Measurements from ENCODE around the gene TFF3.
"Not testable (repeated sequence)": the region's sequence is repeated elsewhere in the genome, so short reads cannot be mapped to it uniquely, and the experiment has no call there.

The TFF3 gene

DNA sequence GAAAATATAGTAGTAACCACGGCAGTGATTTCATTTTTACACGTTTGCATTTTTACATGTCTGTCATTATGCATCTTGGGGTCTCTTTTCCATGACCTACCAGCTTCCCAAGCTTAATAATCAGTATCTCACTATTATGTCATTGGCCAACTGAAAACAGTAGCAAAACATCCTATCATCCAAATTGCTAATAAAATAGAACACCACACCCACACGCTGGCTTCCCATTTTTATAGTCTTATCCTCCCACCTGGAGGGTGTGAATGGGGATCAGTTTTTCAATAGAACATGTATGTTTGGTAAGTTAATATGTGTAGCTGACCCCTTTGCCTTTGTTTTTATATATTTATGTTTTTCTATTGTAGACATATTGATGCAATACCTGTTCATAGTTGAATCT is 11.8 kb downstream of the TFF3 start:
- no peak for DNase-seq

DNA sequence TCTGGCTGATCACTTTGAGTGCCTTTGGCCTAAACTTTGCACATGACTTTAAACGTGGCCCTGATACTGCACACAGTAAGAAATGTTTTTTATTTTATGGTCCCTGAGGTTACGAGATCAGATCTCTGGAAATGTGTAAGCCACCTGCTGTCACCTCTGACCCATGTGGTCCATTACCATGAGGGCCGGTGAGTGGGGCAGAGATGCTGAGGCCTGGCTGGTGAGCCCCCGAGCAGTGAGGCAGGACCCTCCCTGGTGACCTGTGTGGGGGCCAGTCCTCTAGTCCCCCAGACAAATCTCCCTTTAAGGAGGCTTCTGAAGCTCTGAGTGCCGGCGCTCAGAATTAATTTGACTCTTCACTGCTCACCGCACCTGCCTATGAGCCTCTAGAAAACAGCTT is 12.4 kb downstream of the TFF3 start:
- no peak for DNase-seq

DNA sequence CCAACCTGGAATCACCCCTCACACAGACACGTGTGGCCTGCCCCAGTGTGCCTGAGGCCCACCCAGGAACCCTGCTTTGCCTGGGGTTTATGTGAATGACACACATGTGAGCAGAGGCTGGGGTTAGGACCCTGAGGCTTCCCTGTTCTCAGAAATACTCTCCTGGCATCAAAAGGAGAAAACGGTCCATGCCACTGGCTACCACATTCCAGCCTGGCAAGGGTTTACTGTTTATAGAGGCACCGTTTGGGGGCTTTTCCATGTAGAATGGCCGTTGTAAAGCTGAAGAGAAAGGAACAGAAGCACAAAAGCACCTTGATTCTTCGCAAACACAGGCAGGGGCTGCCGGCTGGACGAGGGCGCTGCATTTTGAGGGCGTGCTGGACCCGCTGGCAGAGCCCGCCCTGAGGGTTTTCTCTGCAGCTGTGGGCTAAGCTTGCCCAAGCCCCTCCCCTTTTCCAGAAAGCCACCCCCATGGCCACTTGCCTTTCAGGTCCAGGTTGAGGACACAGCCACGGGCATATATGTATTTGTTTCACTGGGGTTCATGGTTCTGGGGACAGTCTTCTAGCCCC is 13.0 kb downstream of the TFF3 start:
- no peak for DNase-seq

DNA sequence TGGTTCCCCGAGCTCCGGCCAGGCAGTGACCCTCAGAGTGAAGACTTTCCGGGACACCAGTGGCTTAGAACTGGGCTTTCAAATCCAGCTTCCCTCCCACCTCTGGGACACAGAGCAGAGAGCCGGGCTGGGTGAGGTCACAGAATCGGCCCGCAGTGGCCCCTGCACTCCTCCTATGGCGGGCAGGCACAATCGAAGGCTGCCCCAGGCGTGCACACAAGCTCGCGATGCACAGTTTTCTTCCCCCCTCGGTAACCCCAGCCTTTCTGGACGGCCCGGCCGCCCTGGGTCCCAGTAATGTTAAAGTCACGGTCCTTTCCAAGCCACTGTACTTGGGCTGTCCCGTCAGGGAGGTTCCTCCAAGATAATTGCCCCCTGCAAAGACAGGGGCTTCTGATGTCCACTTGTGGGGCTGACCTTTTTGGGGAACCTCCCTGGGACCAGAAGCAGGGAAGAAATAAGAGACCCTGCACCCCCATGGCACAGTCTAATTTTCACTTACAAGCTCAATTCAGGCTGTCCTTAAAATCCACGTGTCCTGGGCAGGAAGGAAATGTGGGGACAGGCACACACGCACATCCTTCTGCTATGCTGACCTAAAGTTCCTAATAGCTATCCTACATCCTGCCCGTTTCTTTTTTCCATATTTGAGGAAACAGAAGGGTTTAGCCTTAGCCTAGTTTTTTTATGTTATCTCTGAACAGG is 13.7 kb downstream of the TFF3 start:
- DNase-seq: no peak

DNA sequence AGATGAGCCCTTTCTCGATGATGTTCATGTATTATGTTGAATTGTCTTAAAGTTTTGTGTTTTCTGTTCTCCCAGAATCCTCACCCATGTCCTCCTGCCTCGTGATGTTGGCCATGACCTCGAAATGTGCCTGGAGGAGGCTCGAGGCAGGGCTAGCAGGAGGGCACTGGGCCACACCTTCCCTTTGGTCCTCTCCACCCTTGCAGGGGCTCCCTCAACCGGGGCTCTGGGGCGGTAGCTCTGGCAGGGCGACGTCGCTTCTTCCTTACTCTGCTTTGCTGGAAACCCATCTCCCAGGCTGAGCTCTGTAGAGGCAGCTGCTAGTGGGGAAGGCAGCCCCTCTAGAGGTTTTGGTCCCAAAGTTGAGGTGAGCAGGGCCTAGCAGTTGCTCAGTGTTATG is 14.3 kb downstream of the TFF3 start:
- no peak for DNase-seq

DNA sequence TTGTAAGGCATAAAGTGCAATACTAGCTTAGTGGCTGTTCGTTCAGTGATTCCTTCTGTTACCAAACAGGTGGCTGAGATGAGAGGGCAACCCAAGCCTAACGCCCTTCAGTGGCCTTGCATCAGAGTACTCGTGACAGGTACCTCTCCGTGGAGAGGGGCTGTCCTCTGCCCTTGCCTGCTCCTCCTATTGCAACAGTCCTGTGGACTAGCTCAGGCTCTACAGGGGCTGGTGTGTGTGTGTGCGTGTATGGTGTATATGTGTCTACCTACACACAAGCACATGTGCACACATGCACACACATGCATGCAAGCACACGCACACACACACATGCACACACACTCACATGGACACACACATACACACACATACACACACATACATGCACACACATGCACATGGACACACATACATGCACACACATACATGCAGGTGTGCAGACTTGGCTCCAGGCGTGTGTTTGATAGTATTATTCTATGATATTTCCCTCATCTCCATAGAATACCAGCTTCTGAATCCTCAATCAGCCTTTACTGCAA is 15.1 kb downstream of the TFF3 start:
- no peak for DNase-seq

DNA sequence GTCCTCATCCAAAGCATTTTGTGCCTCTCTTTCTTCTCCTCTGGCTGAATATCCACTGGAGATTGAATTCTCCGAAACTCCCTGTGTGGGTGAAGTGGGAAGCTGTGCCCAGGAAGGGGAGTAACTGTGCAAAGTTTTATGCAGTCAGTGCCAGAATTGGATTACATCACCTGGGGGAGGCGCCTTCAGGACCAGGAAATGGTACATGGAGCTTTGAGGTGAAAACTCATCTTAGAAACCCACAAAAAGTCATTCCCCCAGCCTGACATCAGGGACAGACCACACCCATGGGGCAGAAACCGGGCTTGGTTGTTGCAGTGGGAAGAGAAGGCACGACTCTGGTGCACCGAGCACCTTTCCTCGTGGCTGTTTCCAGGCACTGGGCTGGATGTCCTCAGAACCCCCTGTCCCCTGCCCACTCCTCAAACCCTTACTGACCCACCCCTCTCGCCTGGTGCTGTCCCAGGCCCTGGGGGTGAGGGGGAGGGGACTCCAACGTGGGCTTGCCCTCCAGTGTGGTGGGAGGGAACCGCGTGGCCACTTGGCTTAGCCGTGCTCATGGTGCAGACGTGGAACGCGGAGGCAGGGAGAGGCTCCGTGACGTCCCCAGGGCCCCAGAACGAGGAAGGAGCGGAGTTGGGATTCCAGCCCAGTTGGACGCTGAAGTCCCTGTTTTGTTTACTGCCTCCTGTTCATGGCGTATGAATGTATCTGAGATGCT is 15.7 kb downstream of the TFF3 start:
- DNase-seq: no peak

DNA sequence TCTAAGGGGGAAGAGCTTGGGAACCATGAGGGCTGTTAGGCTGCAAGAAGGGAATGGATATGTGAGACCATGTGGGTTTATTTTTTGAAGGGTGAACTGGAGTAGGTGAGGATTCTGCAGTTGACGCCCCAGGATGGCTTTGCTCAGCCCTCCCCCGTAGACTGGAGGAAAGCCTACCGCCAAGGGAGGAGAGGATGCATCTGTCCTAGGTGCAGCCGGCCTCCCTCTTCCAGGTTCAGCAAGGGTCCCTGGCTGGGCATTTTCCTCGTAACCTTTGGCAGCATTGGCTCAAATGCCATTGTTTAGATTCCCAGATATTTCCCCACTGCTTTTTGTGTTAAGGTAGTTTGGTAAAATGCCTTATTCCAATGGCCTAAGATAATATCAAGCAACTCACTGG is 16.6 kb downstream of the TFF3 start:
- no peak for DNase-seq

DNA sequence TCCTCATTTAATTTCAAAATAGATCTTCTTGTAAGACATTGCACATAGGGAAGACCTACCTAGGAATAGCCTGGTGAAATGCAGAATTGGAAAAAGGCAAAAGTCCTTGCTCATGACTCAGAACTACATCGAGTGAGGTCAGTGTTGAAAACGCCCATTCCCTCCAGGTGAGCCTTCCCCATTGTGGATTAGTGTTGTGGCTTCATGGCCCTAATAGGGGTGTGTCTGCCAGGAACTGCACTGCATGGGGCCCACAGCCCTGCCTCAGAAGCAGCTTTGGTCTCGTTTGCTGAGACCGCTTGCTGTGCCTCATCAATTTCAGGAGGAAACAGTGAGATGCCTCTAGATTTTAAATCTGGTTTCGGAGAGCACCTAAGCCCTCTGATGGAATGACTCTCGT is 17.0 kb downstream of the TFF3 start:
- DNase-seq: no peak

DNA sequence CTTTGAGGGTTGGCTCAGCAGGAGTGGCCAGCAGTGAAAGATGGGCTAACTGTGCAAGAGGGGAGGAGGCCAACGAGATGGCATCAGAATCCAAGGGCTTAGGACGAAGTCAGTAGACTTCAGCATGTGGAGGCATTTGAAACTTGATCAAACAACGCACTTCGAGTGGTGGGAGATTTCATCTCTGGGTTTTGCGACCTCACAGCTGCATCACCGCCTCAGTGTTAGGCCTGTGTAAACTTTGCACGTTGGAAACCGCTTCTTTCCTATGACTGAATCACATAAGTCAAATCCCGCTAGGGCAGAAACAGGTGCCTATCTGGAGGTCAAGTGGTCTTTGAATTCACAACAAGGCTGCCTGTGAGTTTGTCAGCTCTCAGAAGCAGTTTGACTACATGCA is 17.8 kb downstream of the TFF3 start:
- no peak for DNase-seq

DNA sequence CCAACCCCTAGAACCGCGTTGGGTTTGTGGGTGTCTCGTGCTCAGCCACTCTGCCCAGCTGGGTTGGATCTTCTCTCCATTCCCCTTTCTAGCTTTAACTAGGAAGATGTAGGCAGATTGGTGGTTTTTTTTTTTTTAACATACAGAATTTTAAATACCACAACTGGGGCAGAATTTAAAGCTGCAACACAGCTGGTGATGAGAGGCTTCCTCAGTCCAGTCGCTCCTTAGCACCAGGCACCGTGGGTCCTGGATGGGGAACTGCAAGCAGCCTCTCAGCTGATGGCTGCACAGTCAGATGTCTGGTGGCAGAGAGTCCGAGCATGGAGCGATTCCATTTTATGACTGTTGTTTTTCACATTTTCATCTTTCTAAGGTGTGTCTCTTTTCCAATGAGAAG is 18.7 kb downstream of the TFF3 start:
- DNase-seq: no peak

DNA sequence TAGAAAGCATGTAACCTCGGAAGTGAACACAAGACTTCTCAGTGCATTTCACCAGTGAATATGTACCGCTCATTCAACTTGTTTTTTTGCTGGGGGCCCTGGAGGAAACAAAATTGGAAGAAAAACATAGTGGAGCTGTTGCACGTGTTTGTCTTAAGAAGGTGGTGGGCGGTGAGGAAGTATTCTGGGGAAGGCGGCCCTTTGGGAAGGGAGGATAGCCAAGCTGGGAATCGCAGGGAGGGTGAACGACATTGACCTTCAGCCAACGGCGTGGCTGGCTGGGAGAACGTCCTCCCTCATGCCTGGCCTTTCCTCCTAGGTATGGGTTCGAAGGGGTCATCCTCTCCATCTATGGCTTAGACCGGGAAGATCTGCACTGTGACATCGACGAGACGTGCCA is 19.4 kb downstream of the TFF3 start:
- no peak for DNase-seq

DNA sequence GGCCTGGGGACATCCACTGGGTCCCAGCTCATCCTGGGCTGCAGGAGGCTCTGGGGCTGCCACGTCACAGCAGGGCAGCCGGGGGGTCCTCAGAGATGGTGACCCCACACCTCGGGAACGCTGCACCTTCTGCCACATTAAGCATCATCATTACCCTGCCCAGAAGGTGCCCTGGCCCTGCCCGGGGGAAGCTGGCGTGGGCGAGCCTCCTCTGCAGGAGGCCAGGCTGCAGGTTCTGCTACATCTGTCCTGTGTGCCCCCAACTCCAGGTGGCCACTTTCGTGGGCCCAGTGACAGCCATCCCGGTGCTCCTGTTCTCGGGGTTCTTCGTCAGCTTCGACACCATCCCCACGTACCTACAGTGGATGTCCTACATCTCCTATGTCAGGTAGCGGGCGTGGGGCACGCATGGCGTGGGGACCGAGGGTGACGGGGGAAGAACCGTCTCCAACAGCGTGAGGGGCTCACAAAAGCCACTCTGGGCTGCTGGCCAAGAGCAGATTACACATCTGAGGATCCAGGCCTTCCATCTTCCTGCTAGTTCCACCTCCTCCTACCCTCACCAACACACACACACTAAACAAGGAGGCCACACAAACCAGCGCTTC is 20.8 kb downstream of the TFF3 start:
- no peak for DNase-seq

DNA sequence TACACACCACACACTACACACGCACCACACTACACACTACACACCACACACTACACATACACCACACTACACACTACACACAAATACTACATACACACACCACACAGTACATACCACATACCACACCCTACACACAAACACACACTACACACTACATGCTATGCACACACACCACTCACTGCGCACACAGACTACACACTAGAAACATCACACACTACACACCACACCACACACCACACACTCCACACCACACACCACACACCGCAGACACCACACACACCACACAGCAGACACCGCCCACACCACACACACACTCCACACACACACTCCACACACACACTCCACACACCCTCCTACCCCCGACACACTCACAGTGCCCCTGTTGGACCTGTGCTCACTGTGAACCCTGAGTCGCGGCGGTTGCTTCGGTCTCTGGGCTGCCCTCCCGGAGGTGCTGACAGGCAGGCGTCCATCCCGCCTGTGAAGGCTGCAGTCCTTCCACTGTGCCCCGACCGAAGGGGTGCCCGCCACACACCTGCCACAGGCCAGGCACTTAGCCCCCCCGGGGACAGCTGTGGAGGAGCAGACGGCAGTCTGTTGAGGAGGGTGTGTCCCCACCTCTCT is 21.4 kb downstream of the TFF3 start:
- no peak for DNase-seq

DNA sequence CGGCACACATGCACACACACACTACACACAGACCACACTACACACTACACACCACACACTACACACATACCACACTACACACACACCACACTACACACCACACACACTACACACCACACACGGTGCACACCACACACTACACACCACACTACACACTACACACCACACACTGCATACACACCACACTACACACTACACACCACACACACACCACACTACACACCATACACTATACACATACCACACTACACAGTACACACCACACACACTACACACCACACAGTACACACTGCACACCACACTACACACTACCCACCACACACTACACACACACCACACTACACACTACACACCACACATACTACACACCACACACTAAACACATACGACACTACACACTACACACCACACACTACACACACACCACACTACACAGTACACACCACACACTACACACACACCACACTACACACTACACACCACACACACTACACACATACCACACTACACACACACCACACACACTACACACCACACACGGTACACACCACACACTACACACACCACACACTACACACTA is 22.6 kb downstream of the TFF3 start:
- not testable (repeated sequence) for DNase-seq

DNA sequence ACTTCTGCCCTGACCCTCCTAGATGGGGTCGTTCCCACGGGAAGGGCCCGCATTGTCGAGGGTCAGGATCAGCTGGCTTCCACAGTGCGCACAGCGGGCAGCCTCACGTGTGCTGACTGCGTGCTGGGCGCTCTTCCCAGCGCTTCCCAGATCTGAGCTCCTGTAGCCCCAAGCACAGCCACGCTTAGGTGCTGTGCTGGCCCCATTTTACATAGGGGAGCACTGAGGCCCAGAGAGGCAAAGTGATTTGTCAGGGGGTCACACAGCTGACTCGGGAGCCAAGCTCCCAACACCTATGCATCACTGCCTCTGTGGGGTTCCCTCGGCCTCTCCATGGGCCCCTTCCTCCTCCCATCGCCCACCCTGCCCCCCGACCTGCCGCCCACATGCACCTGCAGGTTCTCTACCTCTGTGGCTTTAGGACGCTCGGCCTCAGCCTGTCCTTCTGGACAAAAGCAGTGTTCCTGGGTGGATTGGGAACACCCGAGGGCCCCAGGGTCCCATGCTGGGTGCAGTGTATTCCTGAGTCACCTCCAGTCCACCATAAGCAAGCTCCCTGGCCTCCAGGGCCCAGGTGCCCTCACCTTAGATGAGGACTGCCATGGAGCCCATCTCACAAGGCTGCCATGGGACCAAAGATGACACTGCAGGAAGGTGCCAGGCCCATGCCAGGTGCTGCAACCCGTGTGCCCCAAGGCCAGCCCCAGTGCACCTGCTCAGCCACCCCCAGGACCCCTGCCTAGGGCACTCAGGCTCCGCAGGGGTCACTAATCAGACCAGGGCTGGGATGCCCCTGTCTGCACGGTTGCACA is 23.3 kb downstream of the TFF3 start:
- no peak for DNase-seq

DNA sequence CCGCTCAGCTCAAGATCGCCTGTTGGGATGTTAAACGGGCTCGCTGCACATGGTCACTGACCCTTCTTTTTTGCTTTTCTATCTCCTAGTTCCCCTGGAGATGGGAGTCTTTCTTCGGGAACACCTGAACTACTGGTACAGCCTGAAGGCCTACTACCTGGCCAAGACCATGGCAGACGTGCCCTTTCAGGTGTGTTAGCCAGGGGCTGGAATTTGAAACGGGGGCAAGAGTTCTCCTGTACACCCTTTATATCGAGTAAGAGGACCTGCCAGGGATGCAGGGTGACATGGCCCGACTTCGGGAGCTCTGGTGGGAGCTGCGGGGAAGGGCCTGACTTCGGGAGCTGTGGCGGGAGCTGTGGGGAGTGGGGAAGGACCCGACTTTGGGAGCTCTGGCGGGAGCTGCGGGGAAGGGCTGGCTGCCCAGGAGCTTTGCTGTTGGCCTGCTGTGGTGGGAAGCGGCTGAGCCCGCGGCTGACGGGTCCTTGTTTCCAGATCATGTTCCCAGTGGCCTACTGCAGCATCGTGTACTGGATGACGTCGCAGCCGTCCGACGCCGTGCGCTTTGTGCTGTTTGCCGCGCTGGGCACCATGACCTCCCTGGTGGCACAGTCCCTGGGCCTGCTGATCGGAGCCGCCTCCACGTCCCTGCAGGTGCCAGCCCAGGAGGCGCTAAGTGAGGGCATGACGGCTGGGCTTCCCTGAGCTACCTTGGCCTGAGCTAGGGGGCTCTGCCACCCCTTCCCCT is 24.0 kb downstream of the TFF3 start:
- DNase-seq: no peak

DNA sequence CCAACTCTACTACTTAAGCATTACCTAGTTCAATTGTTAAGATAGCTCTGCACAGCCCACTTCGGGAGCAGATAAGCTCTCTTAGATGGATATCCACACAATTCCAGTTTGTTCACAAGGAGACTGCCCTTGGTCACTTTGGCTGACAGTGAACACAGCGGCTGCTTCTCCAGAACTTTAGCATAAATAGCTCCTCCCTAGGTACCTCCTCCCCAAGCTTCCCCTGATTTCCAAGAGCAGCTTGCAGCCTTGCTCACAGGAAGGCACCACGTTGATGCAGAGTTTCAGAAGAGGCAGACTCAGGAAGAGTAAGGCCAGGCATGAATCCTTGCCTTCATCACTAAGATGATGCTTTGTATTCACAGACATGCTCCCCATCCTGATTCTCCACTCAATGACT is 24.7 kb downstream of the TFF3 start:
- DNase-seq: no peak

DNA sequence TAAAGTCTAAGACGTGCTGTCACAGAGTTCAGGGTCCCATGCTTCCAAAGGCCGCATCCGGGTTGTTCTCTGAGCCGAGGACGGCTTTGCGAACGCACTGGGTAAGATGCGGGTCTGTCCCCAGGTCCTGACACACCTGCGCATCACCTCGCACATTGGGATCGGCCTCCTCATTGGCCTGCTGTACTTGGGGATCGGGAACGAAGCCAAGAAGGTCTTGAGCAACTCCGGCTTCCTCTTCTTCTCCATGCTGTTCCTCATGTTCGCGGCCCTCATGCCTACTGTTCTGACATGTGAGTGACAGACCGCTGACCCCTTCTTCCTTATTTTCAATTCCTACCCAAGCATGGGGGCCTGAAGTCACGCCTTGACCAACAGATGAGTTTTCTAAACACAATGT is 25.3 kb downstream of the TFF3 start:
- peak in 1 of 2 donors; percentile 43 for DNase-seq

DNA sequence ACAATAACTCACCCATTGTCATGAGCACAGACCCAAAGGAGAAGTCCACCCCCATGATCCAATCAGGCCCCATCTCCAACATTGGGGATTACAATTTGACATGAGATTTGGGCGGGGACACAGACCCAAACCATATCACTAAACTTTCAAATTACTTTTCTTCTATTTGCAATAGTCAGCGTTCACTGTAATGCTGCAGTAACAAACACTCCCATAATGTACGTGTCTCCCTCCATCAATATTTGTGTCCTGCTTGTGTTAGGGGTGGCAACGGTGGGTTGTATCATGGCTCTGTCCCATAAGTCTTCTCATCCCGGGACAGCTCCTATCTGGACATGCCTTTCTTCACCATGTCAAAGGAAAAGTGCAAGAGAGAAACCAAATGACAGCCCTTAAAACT is 26.2 kb downstream of the TFF3 start:
- DNase-seq: no peak
